Left ventricle myocardium inferior (tissue), 1 donor: Measurements from ENCODE around the gene DDAH2. TPM values are rescaled to one million over a fixed set of nuclear protein-coding genes. Genes with fewer than 3 reads are reported as not detected.

Source experiments
- DNase-seq: peaks from one replicate; pipeline ENCODE4 v3.0.0-alpha.2; 2020
- H3K27ac ChIP-seq: fragments of 200-600 bp; replicated peaks from 2 replicates; pipeline ENCODE4 v1.8.0; 2021
- H3K27me3 ChIP-seq: fragments of 200-600 bp; 2 replicates; pipeline ENCODE4 v1.8.0; 2021; ENCODE audit warnings: low read depth
- H3K36me3 ChIP-seq: fragments of 200-600 bp; 2 replicates; pipeline ENCODE4 v1.8.0; 2021
- H3K4me1 ChIP-seq: fragments of 200-600 bp; 2 replicates; pipeline ENCODE4 v1.8.0; 2021
- H3K4me3 ChIP-seq: fragments of 200-600 bp; 2 replicates; pipeline ENCODE4 v1.8.0; 2021; ENCODE audit warnings: mild to moderate bottlenecking, moderate library complexity
- H3K9me3 ChIP-seq: fragments of 200-600 bp; replicated peaks from 2 replicates; pipeline ENCODE4 v1.8.0; 2021
- CTCF ChIP-seq: fragments of 200-600 bp; IDR thresholded peaks from 2 replicates; pipeline ENCODE4 v1.8.0; 2021; ENCODE audit warnings: antibody characterized with exemption, mild to moderate bottlenecking, borderline replicate concordance
- intact Hi-C: fragments of 100-400 bp; cut with micrococcal nuclease; formaldehyde crosslinking; loops from one replicate; pipeline ENCODE4 v1.11.0; 2022
- total RNA-seq: library from RNA; stranded (reverse); fragmentation: NEBNext Ultra II Directional; extraction: Animal tissue kit (Norgen Biotek cat#: 25700); gene quantifications from one replicate; pipeline ENCODE4 v1.2.1, GENCODE V29; 2021
- donor health status: DM: no; HTN: yes; CAD: no; lungs with severe emphysema.

The DDAH2 gene
- total RNA-seq, 1 donor from 2014 or later, result 36.1 TPM

DNA sequence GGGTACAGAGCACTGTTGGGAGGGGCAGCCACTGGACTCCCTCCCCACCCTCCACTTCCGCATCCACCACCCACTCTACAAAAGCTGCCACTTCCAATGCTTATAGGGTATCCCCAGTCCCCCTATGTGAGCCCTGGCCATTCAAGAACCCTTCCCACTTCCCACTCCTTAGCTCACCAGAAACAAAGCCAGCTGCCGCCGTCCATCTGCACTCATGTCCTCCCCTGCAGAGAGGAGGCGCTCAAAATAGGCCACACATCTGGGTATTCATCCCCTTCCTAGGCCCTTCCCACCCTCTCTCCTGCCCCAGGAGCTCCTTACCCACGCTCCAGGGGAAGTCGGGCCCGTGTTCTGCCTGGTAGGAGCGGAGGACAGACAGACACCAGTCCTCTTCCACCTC lies 41.8 kb downstream of the DDAH2 start:
- no peak for DNase-seq
- Histone ChIP-seq H3K36me3 (peaks cover 71% of the 10 kb centered on the region), H3K4me1 (peaks cover 8% of the 10 kb centered on the region), H3K27me3 (no peaks in the 10 kb centered on the region), H3K9me3 (no peaks in the 10 kb centered on the region), H3K27ac (no peak overlapping the region), H3K4me3 (no peak overlapping the region)
- intact Hi-C loops, result no loop called here
- no peak for TF ChIP-seq CTCF

DNA sequence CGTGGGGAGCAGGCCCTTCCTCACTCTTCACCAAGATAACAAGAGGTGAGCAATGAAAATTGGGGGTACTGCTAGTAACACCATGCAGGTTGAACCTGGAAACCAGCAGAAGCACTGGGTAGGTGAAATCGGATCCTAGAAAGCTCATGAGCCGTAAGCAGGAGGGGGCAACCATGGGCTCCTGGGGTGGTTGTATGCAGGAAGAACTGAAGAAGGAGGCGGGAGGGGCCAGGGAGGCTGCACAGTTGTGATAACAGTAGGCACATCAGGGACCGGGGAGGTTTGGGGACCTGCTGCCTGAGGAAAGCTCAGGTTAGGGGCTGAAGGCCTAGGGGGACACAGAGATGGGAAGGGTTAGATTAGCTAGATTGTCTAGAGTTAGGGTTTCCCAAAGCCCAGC lies 42.6 kb downstream of the DDAH2 start:
- H3K4me3 ChIP-seq, result no peak overlapping the region
- no peaks in the 10 kb centered on the region for H3K9me3 ChIP-seq
- no peak overlapping the region for H3K27ac ChIP-seq
- DNase-seq, result no peak
- H3K36me3 ChIP-seq, result peaks cover 62% of the 10 kb centered on the region
- peaks cover 13% of the 10 kb centered on the region for H3K4me1 ChIP-seq
- intact Hi-C loops, result no loop called here
- no peak for TF ChIP-seq CTCF
- no peaks in the 10 kb centered on the region for H3K27me3 ChIP-seq

DNA sequence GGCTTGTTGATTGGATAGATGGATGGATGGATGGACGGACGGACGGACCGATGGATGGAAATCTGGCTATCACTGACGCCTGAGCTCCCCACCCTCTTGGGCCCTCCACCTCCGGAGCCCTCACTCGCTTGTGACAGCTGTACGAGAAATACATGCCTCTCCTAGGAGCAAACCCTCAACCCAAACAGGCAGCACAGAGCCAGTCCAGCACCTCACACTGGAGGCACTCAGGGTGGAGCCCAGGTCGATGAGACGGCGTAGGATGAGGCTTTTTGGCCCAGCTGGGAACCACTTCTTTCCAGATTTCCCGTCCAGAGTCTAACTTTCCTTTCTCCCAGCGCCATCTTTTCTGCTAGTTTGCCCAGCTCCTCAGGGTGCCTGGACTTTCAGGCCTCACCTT lies 45.5 kb downstream of the DDAH2 start:
- Histone ChIP-seq H3K27me3 (no peaks in the 10 kb centered on the region), H3K27ac (no peak overlapping the region), H3K36me3 (peaks cover 33% of the 10 kb centered on the region), H3K4me3 (no peak overlapping the region), H3K4me1 (peaks cover 27% of the 10 kb centered on the region), H3K9me3 (no peaks in the 10 kb centered on the region)
- no peak for DNase-seq
- no peak for TF ChIP-seq CTCF
- intact Hi-C loops, result no loop called here

- Histone ChIP-seq H3K4me3 (peak overlapping the region; percentile 74), H3K9me3 (no peaks in the 10 kb centered on the region), H3K4me1 (peaks cover 27% of the 10 kb centered on the region), H3K36me3 (peaks cover 9% of the 10 kb centered on the region), H3K27me3 (no peaks in the 10 kb centered on the region), H3K27ac (peak overlapping the region; percentile 72)
- intact Hi-C loops, result no loop called here
- peak; percentile 19 for TF ChIP-seq CTCF
- DNase-seq, result peak; percentile 38
Measured at GRCh38 chr6:31681135-31681671, 47.9 kb downstream of the DDAH2 start.

GRCh38 chr6:31680226-31681134 lies 48.6 kb downstream of the DDAH2 start, which contains the start of gene LY6G5C:
LY6G5C (minus strand) TSS chr6:31681067; CDS start chr6:31680373, 694 bp downstream.
- peak within 1 kb of the TSS; percentile 74 for H3K4me3 ChIP-seq
- intact Hi-C loops, result no loop called here

More at GRCh38 chr6:31680226-31681134, 48.6 kb downstream of the DDAH2 start, which contains the start of gene LY6G5C:
- Histone ChIP-seq H3K27me3 (no peaks in the 10 kb centered on the region), H3K4me1 (peaks cover 27% of the 10 kb centered on the region), H3K9me3 (no peaks in the 10 kb centered on the region), H3K27ac (peak within 1 kb of the TSS; percentile 72), H3K36me3 (peaks cover 7% of the 10 kb centered on the region)
- TF ChIP-seq CTCF, result peak; percentile 81
- DNase-seq, result peak; percentile 77
